Psoas muscle (tissue), 8 donors: ENCODE results near the gene MTNR1B. TPM values are rescaled to one million over a fixed set of nuclear protein-coding genes. Genes with fewer than 3 reads are reported as not detected.

Source experiments
- ATAC-seq, 4 donors: fragments of 200-7000 bp; cut with Tn5 transposase; one replicate each; pipeline ENCODE4 v1.9.1; 2020; ENCODE audit warnings: moderate library complexity in 3 of 4, mild to moderate bottlenecking in 2 of 4
- DNase-seq, 2 donors: peaks; one replicate each; pipeline ENCODE4 v3.0.0-alpha.2; 2020
- H3K27ac ChIP-seq: fragments of 200-600 bp; one replicate; pipeline ENCODE4 v1.8.0; 2022
- H3K27me3 ChIP-seq, 3 donors: fragments of 200-600 bp in 1 of 3; one replicate each; pipeline versions ENCODE4 v1.6.1 to v1.8.0; 2013 to 2022; ENCODE audit warnings: low read length in 2 of 3, mild to moderate bottlenecking in 2 of 3, moderate library complexity in 1 of 3; ENCODE audit not compliant: insufficient read depth in 3 of 3
- H3K36me3 ChIP-seq, 2 donors: fragments of 200-600 bp in 1 of 2; one replicate each; pipeline versions ENCODE4 v1.6.1 to v1.8.0; 2013 to 2022; ENCODE audit warnings: low read depth in 1 of 2, mild to moderate bottlenecking in 1 of 2, moderate library complexity in 1 of 2; ENCODE audit not compliant: insufficient read depth in 1 of 2
- H3K4me1 ChIP-seq: fragments of 200-600 bp; one replicate; pipeline ENCODE4 v1.8.0; 2022
- H3K4me3 ChIP-seq: fragments of 200-600 bp; one replicate; pipeline ENCODE4 v1.8.0; 2022; ENCODE audit warnings: mild to moderate bottlenecking
- H3K9me3 ChIP-seq: fragments of 200-600 bp; one replicate; pipeline ENCODE4 v1.8.0; 2022
- WGBS, 3 donors: extraction: QIAGEN DNeasy Blood & Tissue Kit; methylation state at CpG; one replicate each; pipeline versions ENCODE4 v1.1.6 to v1.1.7; 2013; 5-methylcytosine and 5-hydroxymethylcytosine counted together
- intact Hi-C, 2 donors: fragments of 100-400 bp; cut with DNase I; formaldehyde crosslinking; loops; one replicate each; pipeline versions ENCODE4 v1.11.0 to v1.14.2; 2022
- polyA plus RNA-seq, 3 donors: library from polyadenylated mRNA; stranded (reverse); fragments of 200-250 nt; gene quantifications; one replicate each; pipeline ENCODE4 v1.2.3, GENCODE V29; 2013
- total RNA-seq, 4 donors: library from RNA; stranded (reverse); fragmentation: NEBNext Ultra II Directional in 2 of 4; extraction: Animal tissue kit (Norgen Biotek cat#: 25700) in 2 of 4; gene quantifications; one replicate each; pipeline versions ENCODE4 v1.2.1 to v1.2.4, GENCODE V29; 2021 to 2023
- TF ChIP-seq, protein P1 (sequence below): fragments of 200-600 bp; IDR thresholded peaks from one replicate; pipeline ENCODE4 v1.8.0; 2022; ENCODE audit warnings: antibody characterized with exemption
- donor health status: healthy with polysubstance abuse.
- donor health status: DM: no; HTN: no; CAD: no; lungs with moderate emphysema.
- donor health status: Bipolar disorder and iron deficiency.
- donor health status: healthy.
- donor health status: DM: yes; HTN: yes; CAD: no.
- donor health status: DM: no; HTN: no; CAD: no.
- donor health status: DM: no; HTN: no; CAD: no.
- donor health status: DM: yes; HTN: yes; CAD: no.

Gene MTNR1B
- total and polyA plus RNA-seq, 7 donors, result not detected

DNA sequence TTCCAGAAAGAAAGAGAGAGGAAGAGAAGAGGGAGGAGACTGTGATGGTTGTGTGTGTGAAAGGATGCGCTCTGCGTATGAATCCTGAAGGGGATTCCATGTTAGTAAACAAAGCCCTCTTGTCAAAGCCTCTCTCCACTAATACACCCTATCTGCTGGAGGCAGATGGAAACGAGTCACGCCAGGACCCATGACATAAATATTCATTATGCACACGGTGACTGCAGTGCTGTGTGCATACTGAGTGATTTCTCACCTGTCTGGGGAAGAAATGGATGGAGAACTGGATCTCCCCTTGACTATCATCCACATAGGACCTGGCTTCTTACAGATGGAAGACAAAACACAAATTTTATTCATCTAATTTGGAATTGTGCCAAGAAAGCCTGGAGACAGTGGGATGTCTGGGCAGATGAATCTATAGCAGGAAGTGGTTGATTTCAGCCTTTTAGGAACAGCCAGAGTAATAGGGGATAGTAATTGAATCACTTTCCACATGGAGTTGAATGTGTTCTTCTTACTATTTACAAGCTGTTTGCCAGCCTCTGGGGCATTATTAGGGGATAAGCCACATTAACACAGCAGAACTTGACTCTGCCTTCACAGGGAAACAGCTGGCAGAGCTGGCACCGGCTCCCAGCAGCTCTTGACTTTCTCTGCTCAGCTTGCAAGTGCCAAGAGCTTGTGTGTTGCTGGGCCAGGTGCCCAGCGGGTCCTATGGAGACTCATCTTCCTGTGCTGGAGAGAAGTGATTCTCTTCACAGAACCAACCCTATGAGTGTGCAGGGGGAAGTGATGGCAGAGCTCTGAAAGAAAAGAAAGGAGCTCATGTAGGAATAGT lies 9.0 kb downstream of the MTNR1B start:
- H3K9me3 ChIP-seq, result no peaks in the 10 kb centered on the region
- H3K27me3 ChIP-seq, result peaks cover 0 to 2% (median 0%) of the 10 kb centered on the region in 3 donors
- ATAC-seq (no peak), DNase-seq (no peak)
- H3K4me3 ChIP-seq, result no peak overlapping the region
- no peak overlapping the region for H3K27ac ChIP-seq
- WGBS, 3 donors, result 25 to 46% (median 30%) methylated on average over 7 of the region's 7 CpGs
- TF ChIP-seq, protein P1, sequence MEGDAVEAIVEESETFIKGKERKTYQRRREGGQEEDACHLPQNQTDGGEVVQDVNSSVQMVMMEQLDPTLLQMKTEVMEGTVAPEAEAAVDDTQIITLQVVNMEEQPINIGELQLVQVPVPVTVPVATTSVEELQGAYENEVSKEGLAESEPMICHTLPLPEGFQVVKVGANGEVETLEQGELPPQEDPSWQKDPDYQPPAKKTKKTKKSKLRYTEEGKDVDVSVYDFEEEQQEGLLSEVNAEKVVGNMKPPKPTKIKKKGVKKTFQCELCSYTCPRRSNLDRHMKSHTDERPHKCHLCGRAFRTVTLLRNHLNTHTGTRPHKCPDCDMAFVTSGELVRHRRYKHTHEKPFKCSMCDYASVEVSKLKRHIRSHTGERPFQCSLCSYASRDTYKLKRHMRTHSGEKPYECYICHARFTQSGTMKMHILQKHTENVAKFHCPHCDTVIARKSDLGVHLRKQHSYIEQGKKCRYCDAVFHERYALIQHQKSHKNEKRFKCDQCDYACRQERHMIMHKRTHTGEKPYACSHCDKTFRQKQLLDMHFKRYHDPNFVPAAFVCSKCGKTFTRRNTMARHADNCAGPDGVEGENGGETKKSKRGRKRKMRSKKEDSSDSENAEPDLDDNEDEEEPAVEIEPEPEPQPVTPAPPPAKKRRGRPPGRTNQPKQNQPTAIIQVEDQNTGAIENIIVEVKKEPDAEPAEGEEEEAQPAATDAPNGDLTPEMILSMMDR, result no peak
- no peaks in the 10 kb centered on the region for H3K4me1 ChIP-seq
- intact Hi-C loops, result loop anchor here in 1 of 2 donors (2.0 kb wide), 1 partner anchor 22 kb away; no protein-coding TSS in a partner anchor
- H3K36me3 ChIP-seq, result no peaks in the 10 kb centered on the region

DNA sequence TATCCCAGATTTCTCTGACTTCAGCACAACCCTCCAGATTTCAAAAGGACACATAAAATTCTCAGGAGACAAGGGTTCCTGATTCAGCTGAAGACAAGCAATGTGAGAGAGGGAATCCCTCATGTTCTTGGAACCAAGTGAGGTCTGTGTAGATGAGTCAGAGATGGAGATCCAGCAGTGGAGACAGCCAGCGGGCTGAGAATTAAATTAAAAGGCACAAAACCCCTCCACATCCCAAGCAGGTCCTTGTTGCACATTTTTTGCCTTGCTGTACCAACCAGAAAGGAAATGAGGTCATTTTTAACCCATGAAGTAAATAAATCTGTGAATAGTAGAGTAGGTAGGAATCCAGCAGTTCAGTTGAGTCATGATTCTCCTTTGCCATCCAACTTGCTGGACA lies 9.7 kb downstream of the MTNR1B start:
- Histone ChIP-seq H3K36me3 (no peaks in the 10 kb centered on the region), H3K4me1 (no peaks in the 10 kb centered on the region), H3K9me3 (no peaks in the 10 kb centered on the region), H3K4me3 (no peak overlapping the region), H3K27me3 (peaks cover 0 to 2% (median 0%) of the 10 kb centered on the region in 3 donors), H3K27ac (no peak overlapping the region)
- ATAC-seq (no peak), DNase-seq (no peak)
- intact Hi-C loops, result loop anchor here in 1 of 2 donors (2.0 kb wide), 1 partner anchor 22 kb away; no protein-coding TSS in a partner anchor
- 22 to 61% (median 37%) methylated on average over 1 of the region's 1 CpG for WGBS, 3 donors
- TF ChIP-seq, protein P1, result no peak

DNA sequence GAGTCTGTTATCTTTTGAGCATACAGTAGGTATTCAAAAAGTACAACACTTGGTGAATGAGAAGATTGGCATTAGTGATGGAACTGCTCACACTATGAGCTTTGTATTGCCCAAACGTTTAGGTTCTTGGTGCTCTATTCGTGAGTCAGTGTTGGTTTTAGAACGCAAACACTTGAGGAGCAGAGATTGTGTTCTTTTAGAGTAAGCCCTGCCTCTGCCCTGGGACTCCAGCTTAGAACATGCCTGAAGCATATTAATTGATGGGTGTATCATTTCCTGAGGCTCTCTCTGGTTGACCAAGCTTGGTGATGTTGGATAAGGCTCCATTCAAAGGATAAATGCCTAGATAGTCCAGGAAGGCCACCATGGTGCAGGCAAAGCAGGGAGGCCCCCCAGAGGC lies 10.9 kb downstream of the MTNR1B start:
- Histone ChIP-seq H3K27me3 (peaks cover 0 to 2% (median 0%) of the 10 kb centered on the region in 3 donors), H3K4me3 (no peak overlapping the region), H3K4me1 (no peaks in the 10 kb centered on the region), H3K36me3 (no peaks in the 10 kb centered on the region), H3K9me3 (no peaks in the 10 kb centered on the region), H3K27ac (no peak overlapping the region)
- TF ChIP-seq, protein P1, result no peak
- ATAC-seq, result no peak
- DNase-seq, result no peak
- intact Hi-C loops, result no loop called here
- WGBS, 3 donors, result 77 to 84% (median 80%) methylated on average over 3 of the region's 3 CpGs

DNA sequence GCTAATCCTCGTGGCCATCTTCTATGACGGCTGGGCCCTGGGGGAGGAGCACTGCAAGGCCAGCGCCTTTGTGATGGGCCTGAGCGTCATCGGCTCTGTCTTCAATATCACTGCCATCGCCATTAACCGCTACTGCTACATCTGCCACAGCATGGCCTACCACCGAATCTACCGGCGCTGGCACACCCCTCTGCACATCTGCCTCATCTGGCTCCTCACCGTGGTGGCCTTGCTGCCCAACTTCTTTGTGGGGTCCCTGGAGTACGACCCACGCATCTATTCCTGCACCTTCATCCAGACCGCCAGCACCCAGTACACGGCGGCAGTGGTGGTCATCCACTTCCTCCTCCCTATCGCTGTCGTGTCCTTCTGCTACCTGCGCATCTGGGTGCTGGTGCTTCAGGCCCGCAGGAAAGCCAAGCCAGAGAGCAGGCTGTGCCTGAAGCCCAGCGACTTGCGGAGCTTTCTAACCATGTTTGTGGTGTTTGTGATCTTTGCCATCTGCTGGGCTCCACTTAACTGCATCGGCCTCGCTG lies 12.1 kb downstream of the MTNR1B start:
- Histone ChIP-seq H3K4me3 (no peak overlapping the region), H3K9me3 (no peaks in the 10 kb centered on the region), H3K27me3 (peaks cover 0 to 2% (median 0%) of the 10 kb centered on the region in 3 donors), H3K4me1 (no peaks in the 10 kb centered on the region), H3K36me3 (no peaks in the 10 kb centered on the region), H3K27ac (no peak overlapping the region)
- TF ChIP-seq, protein P1, result no peak
- 95 to 96% (median 95%) methylated on average over 24 of the region's 24 CpGs for WGBS, 3 donors
- ATAC-seq, result no peak
- intact Hi-C loops, result no loop called here
- no peak for DNase-seq
